ENCODE measurements around the gene BPIFB4.
"Not testable (repeated sequence)": the region's sequence is repeated elsewhere in the genome, so short reads cannot be mapped to it uniquely, and the experiment has no call there.

BPIFB4 gene

DNA sequence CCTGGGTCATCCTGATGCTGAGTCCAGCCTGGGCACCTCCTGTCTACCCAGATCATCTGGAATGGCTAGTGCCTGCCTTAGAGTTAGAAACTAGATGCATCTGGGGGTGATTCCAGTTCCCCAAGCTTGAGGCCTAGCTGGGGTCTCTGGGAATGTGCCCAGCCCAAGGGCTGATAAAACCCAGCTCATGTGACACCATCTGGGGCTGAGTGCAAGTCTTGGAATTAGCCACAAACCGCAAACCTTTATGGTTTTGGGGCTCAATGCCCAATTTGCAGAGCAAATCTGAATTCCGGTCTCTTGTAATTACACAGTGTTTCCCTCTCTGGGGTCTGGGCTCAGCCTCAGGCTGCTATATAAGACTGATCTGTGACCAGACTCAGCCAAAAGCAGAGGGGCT, at the start of gene BPIFB4:
TSS of gene BPIFB4 (plus strand) at position 385 of the 400 bp plus-strand sequence. CDS start 1,884 bp downstream, outside the sequence.
- DNase-seq = no peak

DNA sequence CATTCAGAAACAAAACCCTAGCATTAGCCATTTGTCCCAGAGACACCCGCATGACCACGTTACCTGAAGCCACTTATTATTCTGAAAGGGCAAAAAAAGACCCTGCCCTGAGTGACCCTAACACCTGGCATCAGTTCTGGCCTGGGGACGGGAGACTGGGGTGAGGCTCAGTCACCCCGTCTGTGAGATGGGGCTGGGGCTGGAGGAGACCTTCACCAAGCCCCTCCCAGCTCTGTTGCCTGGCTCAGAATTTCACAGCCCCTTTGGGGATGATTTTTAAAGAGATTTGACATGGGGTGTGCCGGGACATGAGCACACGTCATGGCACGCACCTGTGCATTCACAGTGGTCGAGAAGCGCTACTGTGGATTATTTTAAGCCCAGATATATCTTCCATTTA, 49.4 kb upstream of the BPIFB4 start:
- DNase-seq = no peak

GRCh38 chr20:33030569-33030968, 48.9 kb upstream of the BPIFB4 start:
- DNase-seq = no peak

DNA sequence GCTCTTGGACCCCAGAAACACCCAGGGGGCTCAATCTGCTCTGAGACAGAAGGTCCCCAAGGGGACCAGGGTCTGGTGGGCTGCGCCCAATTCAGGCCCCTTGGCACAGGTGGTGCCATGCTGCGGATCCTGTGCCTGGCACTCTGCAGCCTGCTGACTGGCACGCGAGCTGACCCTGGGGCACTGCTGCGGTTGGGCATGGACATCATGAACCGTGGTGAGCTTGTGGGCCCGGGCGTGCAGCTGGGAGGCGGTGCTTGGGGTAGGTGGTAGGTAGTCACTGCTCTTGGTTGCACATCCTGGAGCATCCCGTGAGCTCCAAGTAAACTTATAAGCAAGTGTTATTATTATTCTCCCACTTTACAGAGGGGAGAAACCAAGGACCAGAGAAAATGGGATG, 47.9 kb upstream of the BPIFB4 start, which contains the start of gene BPIFB6:
TSS of gene BPIFB6 (plus strand) at position 118 of the 400 bp plus-strand sequence. CDS start at position 118, 0 bp downstream.
- DNase-seq = no peak

- no peak for DNase-seq
Observed at GRCh38 chr20:33032555-33032954, 46.9 kb upstream of the BPIFB4 start.

- no peak for DNase-seq
Observed at GRCh38 chr20:33033381-33033780, 46.1 kb upstream of the BPIFB4 start.

DNA sequence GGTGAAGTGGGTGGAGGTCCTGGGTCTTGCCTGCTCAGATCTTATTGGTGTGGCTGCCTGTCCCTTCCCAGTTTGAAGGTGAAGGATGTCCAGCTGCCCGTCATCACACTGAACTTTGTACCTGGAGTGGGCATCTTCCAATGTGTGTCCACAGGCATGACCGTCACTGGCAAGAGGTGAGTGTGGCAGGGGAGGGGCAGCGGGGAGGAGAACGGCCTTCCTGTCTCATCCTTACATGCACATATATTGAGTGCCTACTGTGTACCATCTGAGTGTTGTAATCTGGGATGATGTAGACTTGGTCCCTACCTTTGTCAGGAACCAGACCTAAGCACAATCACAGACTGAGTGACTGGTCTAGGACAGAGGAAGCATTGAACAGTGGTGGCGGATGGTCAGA, 45.3 kb upstream of the BPIFB4 start:
- no peak for DNase-seq

DNA sequence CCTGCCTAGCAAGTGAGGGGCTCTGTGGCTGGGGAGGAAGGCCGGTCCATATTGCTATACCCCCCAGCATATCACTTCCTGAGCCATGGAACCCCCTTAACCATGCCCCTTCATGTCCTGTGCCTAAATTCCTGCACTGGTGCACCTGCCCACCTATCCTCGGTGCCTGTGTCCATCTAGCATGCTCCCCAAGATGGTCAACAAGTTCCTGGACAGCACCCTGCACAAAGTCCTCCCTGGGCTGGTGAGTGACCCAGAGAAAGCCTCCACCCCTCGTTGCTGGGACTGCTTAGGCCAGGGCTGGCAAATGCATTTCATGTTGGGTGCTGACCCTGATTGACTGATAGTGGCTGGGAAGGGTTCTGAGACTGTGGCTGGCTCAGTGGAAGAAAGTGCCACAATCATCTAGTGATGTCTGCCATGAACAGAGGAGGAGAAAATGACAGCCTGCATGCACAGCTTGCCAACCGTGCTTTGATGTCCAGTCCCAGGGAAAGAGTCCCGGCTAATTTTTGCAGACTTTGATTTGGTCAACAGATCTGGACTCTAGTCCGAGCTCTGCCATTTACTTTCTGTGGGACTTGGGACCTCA, 44.4 kb upstream of the BPIFB4 start:
- DNase-seq = no peak

DNA sequence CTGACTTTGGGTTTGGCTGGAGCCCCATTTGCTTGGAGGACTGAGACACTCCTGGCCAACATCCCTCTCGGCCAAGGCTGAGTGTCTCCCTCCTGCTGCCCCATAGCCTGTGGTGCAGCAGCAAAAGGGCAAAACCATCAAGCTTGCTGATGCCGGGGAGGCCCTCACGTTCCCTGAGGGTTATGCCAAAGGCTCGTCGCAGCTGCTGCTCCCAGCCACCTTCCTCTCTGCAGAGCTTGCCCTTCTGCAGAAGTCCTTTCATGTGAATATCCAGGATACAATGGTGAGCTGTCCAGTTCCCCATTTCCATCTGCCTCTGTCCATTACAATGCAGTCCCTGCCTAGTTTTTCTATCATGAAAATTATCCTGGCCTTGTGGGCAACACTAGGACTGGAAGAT, 42.0 kb upstream of the BPIFB4 start:
- no peak for DNase-seq

- DNase-seq = no peak
Observed at GRCh38 chr20:33038243-33038642, 41.2 kb upstream of the BPIFB4 start.

GRCh38 chr20:33042430-33042829, 37.0 kb upstream of the BPIFB4 start:
- no peak for DNase-seq

GRCh38 chr20:33042983-33043730, 36.3 kb upstream of the BPIFB4 start:
- no peak for DNase-seq

DNA sequence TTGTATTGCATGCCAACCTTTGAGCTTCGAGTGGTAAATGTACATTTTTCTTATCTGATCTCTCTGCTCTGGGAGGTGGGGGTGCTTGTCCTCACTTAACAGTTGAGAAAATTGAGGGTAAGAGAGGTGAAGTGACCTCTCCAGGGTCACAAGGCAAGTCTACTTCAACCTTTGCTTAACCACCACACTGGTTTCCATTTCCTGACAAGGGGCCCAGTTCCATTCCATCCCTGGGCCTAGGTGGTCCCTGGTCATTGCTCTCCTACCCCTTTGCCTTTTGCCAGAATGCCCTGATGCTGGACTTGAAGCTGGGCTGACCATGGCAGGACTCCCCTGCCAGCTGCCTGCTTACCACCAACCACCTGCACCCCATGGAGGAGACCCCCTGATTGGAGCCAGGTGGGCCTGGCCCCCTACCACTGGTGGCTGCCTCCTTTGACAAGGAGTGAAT, 35.7 kb upstream of the BPIFB4 start:
- no peak for DNase-seq

DNA sequence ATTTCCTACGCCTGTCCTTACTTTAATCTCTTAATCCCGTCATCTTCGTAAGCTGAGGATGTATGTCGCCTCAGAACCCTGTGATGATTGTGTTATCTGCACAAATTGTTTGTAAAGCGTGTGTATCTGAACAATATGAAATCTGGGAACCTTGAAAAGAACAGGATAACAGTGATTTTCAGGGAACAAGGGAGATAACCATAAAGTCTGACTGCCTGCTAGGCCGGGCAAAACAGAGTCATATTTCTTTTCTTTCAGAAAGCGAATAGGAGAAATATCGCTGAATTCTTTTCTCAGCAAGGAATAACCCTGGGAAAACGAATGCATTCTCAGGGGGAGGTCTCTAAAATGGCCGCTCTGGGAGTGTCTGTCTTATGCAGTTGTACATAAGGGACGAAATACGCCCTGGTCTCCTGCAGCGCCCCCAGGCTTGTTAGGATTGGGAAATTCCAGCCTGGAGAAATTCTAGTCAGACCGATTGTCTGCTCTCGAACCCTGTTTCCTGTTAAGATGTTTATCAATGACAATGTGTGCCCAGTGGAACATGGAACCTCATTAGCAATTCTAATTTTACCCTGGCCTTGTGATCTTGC, 34.2 kb upstream of the BPIFB4 start:
- DNase-seq = not testable (repeated sequence)

DNA sequence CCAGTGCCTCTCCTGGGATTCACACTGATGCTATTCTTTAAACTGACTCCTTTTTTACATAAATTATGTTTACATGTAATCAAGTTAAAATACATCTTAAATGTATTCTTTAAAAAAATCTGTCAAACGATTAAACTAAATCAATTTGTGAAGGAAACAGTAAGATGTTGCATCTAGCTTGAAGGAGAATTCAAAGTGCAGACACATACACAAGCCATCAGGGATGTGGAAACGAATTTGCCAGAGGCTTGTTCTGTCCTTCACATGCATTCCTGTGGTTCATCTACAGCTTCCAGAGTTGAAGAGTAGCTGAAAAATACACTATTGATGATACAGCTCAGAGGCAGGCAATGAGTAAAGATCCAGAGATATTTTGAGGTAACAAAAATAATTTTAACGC, 33.0 kb upstream of the BPIFB4 start:
- no peak for DNase-seq

DNA sequence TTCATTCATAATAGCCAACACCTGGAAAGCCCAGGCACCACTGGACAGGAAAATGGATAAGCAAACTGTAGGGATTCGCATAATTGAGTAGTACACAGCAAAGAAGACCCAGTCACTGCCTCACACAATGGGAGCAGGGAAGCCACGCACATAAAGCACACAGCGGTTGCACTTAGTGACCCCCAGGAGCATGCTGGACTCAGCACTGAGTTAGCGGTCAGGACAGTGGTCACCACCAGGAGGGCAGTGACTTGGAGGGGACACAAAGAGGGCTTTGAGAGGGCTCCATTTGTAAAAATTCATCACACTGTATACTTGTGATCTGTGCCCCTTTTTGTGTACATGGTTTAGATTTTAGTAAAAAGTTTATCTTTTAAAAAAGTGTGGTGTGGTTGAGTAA, 28.1 kb upstream of the BPIFB4 start:
- DNase-seq = no peak

- DNase-seq = no peak
Observed at GRCh38 chr20:33053291-33054106, 25.9 kb upstream of the BPIFB4 start, which contains the start of gene BPIFB3. Gene BPIFB3 (plus strand): TSS chr20:33053903. CDS start chr20:33055436, 1,533 bp downstream.

DNA sequence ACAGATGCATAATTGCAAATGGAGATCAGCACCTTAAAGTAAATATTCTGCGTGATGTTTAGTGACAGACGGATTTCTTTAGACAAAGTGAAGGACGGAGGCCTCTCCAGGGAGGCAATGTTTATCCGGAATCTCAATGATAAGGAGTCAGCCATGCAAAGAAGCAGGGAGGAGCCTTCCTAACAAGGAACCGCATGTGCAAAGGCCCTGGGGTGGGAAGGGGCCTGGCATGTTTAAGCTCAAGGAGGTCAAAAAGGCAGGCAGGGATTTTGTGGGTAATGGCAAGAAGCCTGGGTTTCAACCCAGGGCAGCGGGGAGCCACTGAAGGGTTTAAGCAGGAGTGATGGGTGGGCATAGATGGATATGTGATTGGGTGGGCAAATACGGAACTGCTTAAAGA, 25.1 kb upstream of the BPIFB4 start:
- DNase-seq = no peak

- DNase-seq = no peak
Observed at GRCh38 chr20:33054791-33055190, 24.7 kb upstream of the BPIFB4 start.

- no peak for DNase-seq
Observed at GRCh38 chr20:33059136-33059535, 20.3 kb upstream of the BPIFB4 start.

- DNase-seq = no peak
Observed at GRCh38 chr20:33059741-33060390, 19.6 kb upstream of the BPIFB4 start.

DNA sequence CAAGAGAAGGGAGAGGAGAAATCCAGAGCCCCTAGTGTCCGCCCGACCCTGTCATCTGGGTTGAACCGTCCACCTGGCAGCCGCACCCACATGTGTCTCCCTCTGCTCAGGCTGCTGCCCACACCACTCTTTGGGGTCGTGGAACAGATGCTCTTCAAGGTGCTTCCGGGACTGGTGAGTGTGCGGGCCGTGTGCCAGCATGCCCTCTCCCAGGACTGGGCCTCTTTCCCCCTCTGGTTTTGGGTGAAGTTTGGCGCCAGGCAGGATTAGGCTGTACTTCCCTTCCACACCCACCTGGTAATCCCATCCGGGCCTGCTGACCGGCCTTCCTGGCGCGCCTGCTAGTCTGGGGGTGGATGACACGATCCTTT, 17.8 kb upstream of the BPIFB4 start:
- no peak for DNase-seq

Measured in stimulated activated CD8-positive, alpha-beta memory T cell treated with anti-CD3 and anti-CD28 coated beads, Interleukin-4, amount 100 ng/mL, for 48 hours (primary cell).